ENCODE measurements around the gene EIF4H. TPM values are rescaled to one million over a fixed set of nuclear protein-coding genes. Genes with fewer than 3 reads are reported as not detected.
"Not testable (repeated sequence)": the region's sequence is repeated elsewhere in the genome, so short reads cannot be mapped to it uniquely, and the experiment has no call there.

The EIF4H gene
- total RNA-seq, 4 donors from 2014 or later: 212 to 351 (median 309) TPM

- DNase-seq (ENCODE audit: extremely low spot score): no peak
- intact Hi-C loops (cut with DNase I): no loop called here
- 89% methylated on average over 7 of the region's 12 CpGs for WGBS
- H3K27me3 ChIP-seq: no peaks in the 10 kb centered on the region
- H3K36me3 ChIP-seq: peaks cover 0 to 37% (median 17%) of the 10 kb centered on the region in 4 donors
- TF ChIP-seq EP300 (IDR thresholded peaks at IDR 0.05) (no peak), POLR2AphosphoS5 (IDR thresholded peaks at IDR 0.05) (no peak), POLR2A (IDR thresholded peaks at IDR 0.05; ENCODE audit: low read depth) (no peak), CTCF (IDR thresholded peaks at IDR 0.05) (no peak)
- H3K27ac ChIP-seq (replicated peaks in 1 of 4): no peak overlapping the region
- H3K4me1 ChIP-seq: peaks cover 0 to 4% (median 0%) of the 10 kb centered on the region in 4 donors
- no peak overlapping the region for H3K4me3 ChIP-seq
- H3K9me3 ChIP-seq: no peaks in the 10 kb centered on the region
These were observed 50.3 kb downstream of the EIF4H start for GRCh38 chr7:74224511-74224832.

GRCh38 chr7:74224907-74225306, 50.8 kb downstream of the EIF4H start:
- H3K27me3 ChIP-seq; DNase-seq (ENCODE audit: extremely low spot score); H3K4me3 ChIP-seq; H3K27ac ChIP-seq (replicated peaks in 1 of 4); H3K4me1 ChIP-seq; H3K9me3 ChIP-seq; intact Hi-C loops (cut with DNase I): not testable (repeated sequence)
- 96% methylated on average over 10 of the region's 13 CpGs for WGBS
- peaks cover 0 to 41% (median 19%) of the 10 kb centered on the region in 4 donors for H3K36me3 ChIP-seq

GRCh38 chr7:74225400-74225799, 51.2 kb downstream of the EIF4H start:
- TF ChIP-seq CTCF (IDR thresholded peaks at IDR 0.05) (no peak), EP300 (IDR thresholded peaks at IDR 0.05) (no peak), POLR2A (IDR thresholded peaks at IDR 0.05; ENCODE audit: low read depth) (no peak), POLR2AphosphoS5 (IDR thresholded peaks at IDR 0.05) (no peak)
- Histone ChIP-seq H3K9me3 (no peaks in the 10 kb centered on the region), H3K36me3 (peaks cover 0 to 45% (median 19%) of the 10 kb centered on the region in 4 donors), H3K4me3 (no peak overlapping the region), H3K27me3 (no peaks in the 10 kb centered on the region), H3K4me1 (peaks cover 0 to 4% (median 0%) of the 10 kb centered on the region in 4 donors), H3K27ac (replicated peaks in 1 of 4) (no peak overlapping the region)
- 89% methylated on average over 12 of the region's 12 CpGs for WGBS
- no peak for DNase-seq (ENCODE audit: extremely low spot score)
- intact Hi-C loops (cut with DNase I): no loop called here

- Histone ChIP-seq H3K27me3 (no peaks in the 10 kb centered on the region), H3K4me3 (no peak overlapping the region), H3K9me3 (no peaks in the 10 kb centered on the region), H3K36me3 (peaks cover 2 to 58% (median 26%) of the 10 kb centered on the region in 4 donors), H3K4me1 (peaks cover 0 to 4% (median 0%) of the 10 kb centered on the region in 4 donors), H3K27ac (replicated peaks in 1 of 4) (no peak overlapping the region)
- no peak for DNase-seq (ENCODE audit: extremely low spot score)
- intact Hi-C loops (cut with DNase I): no loop called here
- no peak for TF ChIP-seq EP300 (IDR thresholded peaks at IDR 0.05)
- TF ChIP-seq POLR2A (IDR thresholded peaks at IDR 0.05; ENCODE audit: low read depth): no peak
- TF ChIP-seq POLR2AphosphoS5 (IDR thresholded peaks at IDR 0.05): no peak
- no peak for TF ChIP-seq CTCF (IDR thresholded peaks at IDR 0.05)
- 84% methylated on average over 5 of the region's 5 CpGs for WGBS
These were observed 52.5 kb downstream of the EIF4H start for GRCh38 chr7:74226633-74227032.

GRCh38 chr7:74228951-74229900, 55.1 kb downstream of the EIF4H start:
- 93% methylated on average over 7 of the region's 9 CpGs for WGBS
- H3K36me3 ChIP-seq: peaks cover 15 to 79% (median 48%) of the 10 kb centered on the region in 4 donors
- TF ChIP-seq POLR2AphosphoS5 (IDR thresholded peaks at IDR 0.05) (no peak), POLR2A (IDR thresholded peaks at IDR 0.05; ENCODE audit: low read depth) (no peak), CTCF (IDR thresholded peaks at IDR 0.05) (no peak), EP300 (IDR thresholded peaks at IDR 0.05) (no peak)

More at GRCh38 chr7:74228951-74229900, 55.1 kb downstream of the EIF4H start:
- DNase-seq (ENCODE audit: extremely low spot score): no peak
- no peaks in the 10 kb centered on the region for H3K9me3 ChIP-seq
- H3K4me3 ChIP-seq: no peak overlapping the region
- H3K27ac ChIP-seq (replicated peaks in 1 of 4): no peak overlapping the region
- intact Hi-C loops (cut with DNase I): no loop called here
- H3K4me1 ChIP-seq: peaks cover 0 to 4% (median 0%) of the 10 kb centered on the region in 4 donors
- H3K27me3 ChIP-seq: no peaks in the 10 kb centered on the region
